DMS 273 treated with DMSO at 0.1 percent for 48 hours (cell line): ENCODE data around the gene SLC66A2.
A peak's percentile ranks its signal among the peaks of the same experiment; 100 is the strongest.

Experiments
- DNase-seq: peaks from one replicate; lab custom pipeline; 2025; lab: John Stamatoyannopoulos, UW

The SLC66A2 gene

GRCh38 chr18:79950515-79951341 is 725 bp downstream of the SLC66A2 start:
- DNase-seq: no peak

- no peak for DNase-seq
These were observed 1.6 kb downstream of the SLC66A2 start for GRCh38 chr18:79949697-79950487.

DNA sequence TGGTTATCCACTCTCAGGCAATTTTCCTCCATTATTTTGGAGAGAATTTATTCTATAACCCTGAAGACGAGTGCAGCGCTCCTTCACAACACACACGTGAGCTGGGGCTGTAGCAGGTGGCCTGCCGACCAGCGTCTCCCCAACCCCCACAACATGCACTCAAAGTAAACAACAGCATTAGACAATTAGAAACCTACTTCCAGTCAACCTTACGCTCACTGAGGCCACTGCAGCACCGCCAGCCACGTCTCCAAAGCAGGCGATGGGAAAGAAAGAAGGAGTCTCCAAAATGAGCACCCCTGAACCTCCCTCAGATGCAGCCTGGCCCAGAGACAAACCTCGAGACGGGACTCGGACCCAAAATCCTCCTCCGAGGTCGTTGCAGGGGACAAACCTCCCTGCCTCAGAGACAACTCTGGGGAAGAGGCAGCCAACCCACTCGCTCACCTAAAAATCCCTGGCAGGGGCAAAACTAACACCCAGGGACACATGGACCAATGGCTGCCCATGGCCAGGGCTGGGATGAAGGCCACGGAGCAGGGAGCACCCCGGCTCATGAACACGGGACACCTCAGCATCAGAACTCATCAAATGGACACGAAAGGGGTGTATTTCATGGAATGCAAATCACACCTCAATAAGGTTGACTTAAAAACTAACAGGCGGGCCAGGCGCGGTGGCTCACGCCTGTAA is 2.6 kb downstream of the SLC66A2 start:
- no peak for DNase-seq

- DNase-seq: no peak
These were observed 3.4 kb downstream of the SLC66A2 start for GRCh38 chr18:79947881-79948610.

DNA sequence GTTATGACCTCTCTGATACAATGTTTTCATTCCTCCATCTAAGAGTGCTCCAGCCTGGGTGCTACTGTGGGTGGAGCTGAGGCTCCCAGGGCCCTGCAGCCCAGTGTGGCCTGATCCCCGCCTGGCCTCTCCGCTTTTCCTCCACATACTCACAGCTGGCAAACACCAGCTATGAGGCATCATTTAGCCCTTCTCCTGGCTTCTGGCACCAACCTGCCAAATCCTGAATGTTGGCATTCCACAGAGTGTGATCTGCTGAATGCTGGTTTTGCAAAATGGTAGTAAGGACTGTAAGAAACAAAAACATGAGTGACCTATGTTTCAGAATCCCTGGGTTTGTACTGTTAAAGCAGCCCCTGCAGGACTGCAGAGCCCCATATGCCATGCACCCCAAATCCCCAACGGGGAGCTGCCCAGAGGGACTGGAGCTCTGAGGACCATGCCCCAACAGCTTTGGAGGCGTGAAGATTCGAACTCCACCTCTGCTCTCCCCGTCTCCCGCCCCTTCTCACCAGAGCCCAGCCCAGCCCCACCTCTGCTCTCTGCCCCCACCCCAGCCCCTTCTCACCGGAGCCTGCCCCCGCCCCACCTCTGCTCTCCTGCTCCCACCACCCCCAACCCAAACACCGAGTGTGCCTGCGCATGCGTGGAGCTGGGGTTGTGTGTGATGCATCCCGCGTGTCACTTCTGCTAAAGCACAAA is 4.2 kb downstream of the SLC66A2 start:
- no peak for DNase-seq

DNA sequence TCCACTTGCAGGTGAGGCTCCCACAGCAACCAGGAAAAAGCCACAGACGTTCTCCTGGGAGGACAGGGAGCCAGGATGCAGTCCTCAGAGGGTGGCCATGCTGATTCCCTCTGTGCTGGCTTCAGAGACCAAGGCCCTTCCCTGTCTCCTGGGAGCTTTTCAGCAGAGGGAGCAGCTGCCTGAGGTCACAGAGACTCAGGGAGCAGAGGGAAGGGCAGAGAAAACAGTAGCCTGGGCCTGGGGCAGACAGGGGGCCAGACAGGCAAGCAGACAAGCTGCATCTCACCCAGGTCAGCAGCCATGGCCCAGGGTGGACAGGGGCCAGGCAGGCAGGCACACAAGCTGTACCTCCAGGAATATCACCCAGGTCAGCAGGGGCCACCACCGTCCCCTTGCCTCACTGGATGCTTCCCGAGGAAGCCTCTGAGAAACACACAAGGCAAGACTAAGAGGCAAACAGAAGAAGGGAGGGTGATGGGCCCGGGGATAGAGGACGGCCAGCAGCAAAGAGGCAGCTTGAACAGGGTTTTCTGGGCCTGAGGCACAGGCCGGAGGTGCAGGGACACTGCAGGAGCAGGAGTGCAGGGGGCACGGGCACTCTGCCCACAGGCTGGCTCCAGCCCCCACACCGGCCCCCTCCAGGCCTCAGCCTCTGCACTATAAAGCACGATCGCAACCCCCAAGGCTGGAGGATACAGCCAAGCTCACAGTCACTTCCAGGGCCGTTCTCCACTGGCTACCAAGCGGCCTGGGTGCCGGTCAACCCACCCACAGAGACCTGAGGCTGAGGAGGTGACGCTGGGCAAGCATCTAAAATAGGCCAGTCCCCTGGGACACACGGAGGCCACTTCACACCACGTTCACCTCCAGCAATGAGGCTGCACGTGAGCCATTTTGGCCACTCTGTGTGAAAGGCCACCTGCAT is 6.1 kb downstream of the SLC66A2 start:
- DNase-seq: no peak

GRCh38 chr18:79944746-79945117 is 6.7 kb downstream of the SLC66A2 start:
- no peak for DNase-seq

GRCh38 chr18:79944126-79944731 is 7.2 kb downstream of the SLC66A2 start:
- peak; percentile 44 for DNase-seq

DNA sequence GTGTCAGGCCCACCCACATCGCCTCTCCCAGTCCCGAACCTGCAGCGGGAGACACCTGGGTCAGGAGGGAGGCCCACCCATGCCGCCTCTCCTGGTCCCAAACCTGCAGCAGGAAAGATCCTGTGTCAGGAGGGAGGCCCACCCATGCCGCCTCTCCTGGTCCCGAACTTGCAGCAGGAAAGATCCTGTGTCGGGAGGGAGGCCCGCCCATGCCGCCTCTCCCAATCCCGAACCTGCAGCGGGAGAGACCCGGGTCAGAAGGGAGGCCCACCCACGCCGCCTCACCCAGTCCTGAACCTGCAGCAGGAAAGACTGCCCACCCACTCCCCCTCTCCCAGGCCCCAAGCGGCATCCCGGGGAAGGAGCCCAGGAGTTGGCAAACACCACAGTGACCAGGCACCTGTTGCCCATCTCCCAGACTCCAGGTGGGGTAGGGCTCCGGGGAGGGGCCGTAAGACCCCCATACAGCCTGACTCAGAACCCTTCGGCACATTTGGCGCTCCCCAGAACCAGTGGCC is 7.8 kb downstream of the SLC66A2 start:
- no peak for DNase-seq

DNA sequence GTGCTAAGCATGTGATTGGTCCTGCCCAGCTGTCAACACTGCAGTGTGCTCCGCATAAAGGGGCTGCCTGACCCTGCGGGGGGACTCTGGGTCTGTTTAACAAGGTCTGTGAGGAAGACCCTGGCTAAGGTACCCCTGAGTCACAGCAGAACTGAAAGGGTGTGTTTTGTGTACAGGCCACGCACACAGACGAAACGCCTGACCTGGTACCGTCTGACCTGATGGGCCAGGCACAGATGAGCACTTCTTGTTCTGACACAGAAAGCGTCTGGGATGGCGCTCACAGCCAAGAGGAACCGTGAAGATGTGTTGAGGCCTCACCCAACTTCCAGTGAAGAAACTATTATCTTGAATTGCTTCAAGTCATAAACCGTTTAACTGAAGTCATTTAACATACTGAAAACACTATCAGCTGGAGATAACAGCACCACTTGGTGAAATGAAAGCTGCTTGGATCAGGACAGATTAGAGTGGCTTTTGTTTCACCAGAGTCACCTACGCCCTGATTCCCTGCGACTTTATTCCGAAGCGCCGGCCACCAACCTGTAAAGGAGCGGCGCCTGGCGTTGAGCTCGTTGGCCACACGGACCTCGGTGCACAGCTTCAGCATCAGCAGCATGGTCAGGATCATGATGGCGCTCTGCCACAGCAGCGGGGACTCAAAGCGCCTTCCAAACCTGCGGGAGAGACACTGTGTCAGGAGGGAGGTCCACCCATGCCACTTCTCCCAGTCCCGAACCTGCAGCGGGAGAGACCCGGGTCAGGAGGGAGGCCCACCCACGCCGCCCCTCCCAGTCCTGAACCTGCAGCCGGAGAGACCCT is 8.5 kb downstream of the SLC66A2 start:
- DNase-seq: no peak

DNA sequence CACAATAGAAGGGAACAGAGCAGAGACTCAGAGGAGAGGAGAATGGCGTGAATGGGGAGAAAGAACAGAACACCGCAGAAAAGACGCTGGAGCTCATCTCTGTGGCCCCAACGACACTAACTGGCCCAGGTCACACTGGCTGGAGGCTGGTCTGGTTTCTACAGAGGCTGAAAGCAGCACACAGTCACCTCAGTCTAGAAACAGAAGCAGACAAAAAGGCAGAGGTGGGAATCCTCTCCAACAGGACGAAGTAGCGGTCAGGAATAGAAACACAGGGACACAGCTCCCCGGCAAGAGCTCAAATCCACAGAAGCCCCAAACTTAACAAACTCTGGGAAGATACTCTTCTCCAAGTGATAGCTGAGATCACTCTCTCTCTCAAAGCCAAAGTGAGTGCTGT is 9.2 kb downstream of the SLC66A2 start:
- no peak for DNase-seq

DNA sequence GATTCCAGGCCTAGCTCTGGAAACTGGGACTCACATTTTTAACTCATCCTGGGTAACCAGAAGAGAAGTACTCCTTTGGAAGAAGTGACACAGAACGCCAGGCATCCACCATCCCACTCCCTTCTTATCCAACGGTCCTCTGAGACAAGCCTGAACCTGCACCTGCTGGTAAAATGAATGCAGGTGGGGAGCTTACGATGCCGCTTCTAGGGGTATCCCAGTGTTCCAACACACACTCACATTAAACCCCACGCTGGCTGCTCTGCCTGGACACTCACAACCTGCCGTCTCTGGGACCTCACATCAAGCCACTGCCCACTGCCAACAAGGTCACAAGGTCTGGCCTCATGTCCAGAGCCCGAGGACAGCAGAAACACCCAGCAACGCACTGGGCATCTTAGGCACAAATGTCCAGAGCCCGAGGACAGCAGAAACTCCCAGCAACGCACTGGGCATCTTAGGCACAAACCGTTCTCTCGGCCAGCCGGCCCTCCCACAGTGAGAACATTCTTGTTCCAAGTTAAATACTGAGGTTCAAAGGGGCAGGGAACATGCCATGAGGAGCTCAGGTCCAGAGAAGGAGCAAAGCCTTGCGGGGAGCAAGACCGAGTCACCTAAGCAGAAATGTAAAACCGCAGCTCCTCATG is 9.9 kb downstream of the SLC66A2 start:
- no peak for DNase-seq

DNA sequence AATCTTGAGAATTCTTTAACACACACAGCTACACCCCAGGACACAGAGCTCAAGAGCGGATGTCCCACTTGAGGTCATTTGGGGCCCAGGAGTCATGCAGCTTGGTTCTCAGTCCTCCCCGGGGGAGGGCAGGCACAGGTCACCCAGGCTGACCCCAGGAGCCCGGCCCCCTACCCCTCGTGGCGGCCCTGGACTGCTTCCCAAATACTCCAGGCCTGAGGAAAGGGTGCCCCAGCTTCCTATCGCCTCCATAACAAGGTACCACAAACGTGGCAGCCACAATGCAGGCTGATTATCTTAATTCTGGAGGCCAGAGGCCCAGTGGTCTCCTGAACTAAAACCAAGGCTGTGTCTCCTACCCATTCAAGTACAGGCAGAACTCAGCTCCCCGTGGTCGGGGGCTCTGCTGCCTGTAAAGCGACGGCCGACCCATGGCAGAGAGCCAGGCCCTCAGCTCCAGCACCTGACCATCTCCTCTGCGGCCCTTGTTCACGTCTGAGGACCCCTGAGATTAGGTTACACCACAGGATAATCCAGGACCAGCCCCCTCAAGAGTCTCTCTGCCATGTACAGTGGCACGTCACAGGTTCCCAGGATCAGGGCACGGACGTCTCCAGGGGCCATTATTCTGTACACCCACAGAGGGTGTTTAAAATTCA is 10.5 kb downstream of the SLC66A2 start:
- no peak for DNase-seq

- DNase-seq: no peak
These were observed 11.2 kb downstream of the SLC66A2 start for GRCh38 chr18:79940126-79940813.

DNA sequence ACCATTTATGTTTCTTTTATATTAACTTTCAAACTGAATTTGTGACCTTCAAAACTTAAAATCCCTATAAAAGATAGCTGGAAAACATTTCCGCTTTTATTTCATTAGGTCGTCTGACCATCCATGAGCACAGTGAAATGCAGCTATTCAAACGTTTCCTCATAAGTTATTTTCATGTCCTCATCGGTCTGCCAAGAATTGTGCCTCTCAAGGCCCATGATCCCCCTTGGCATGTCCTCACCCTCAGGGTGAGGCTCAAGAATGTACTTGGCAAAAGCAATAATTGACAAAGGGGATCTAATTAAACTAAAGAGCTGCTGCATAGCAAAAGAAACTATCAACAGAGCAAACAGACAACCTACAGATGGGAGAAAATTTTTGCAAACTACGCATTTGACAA is 12.4 kb downstream of the SLC66A2 start:
- DNase-seq: no peak

DNA sequence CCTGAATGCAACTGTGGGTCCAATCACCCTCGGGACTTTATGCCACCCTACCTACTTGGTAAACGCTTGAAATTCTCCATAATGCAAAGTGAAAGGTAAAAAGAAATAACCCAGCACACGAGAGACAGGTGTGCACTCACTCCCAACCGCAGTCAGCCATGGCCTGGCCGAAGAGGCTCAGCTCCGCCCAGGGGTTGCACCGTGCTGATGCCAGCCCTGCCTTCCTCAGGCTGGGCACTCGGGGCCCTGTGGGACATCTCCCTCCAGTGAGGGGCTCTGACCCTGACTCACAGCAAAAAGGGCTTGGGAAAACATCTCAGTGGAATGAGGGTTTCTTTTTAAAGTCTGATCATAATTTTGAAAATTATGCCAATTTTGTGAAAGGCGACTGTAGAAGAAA is 13.3 kb downstream of the SLC66A2 start:
- no peak for DNase-seq
